ENCODE results near the gene SLC4A7.

DNA sequence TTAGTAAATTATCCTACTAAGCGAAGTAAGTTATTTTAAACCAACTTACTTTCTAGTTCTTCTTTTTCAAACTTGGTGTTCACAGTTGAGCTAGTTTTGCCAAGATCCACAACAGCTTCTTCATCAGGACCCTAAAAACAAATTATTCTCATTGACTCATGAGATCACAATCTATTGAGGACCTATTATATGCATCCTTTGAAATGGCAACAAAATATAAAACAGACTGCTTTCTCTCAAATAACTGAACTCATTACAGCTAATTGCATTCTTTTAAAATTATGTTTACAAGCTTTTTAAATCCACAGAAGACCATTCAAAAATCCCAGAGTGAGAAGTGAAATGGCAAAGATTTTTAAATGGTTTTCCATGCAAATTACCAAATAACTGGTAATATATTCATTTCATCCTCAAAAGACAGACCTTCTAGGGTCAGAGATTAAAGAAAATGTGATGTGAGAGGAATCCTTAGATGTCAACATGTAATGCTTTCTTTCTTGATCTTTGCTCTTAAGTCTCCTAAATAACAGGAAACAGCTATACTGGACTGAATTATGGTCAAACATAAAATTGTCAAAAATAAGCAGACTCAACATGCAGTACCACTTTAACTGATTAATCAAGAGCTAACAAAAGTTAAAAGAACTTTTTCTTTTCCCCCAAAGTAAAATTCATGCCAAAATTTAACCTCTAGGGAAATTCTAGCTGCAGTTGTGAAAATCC, 31.7 kb downstream of the SLC4A7 start:
- TF ChIP-seq, protein P1, sequence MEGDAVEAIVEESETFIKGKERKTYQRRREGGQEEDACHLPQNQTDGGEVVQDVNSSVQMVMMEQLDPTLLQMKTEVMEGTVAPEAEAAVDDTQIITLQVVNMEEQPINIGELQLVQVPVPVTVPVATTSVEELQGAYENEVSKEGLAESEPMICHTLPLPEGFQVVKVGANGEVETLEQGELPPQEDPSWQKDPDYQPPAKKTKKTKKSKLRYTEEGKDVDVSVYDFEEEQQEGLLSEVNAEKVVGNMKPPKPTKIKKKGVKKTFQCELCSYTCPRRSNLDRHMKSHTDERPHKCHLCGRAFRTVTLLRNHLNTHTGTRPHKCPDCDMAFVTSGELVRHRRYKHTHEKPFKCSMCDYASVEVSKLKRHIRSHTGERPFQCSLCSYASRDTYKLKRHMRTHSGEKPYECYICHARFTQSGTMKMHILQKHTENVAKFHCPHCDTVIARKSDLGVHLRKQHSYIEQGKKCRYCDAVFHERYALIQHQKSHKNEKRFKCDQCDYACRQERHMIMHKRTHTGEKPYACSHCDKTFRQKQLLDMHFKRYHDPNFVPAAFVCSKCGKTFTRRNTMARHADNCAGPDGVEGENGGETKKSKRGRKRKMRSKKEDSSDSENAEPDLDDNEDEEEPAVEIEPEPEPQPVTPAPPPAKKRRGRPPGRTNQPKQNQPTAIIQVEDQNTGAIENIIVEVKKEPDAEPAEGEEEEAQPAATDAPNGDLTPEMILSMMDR (conservative IDR thresholded peaks at IDR 0.05), result no peak
- no peak for TF ChIP-seq ZFX (IDR thresholded peaks at IDR 0.05)

Data from C4-2B (cell line).